K562 (cell line): ENCODE results near the gene PCLAF. TPM values are rescaled to one million over a fixed set of nuclear protein-coding genes. Genes with fewer than 3 reads are reported as not detected.

Experiments used
- ATAC-seq: fragments of 200-7000 bp; cut with Tn5 transposase; 3 replicates; pipeline ENCODE4 v1.9.1; 2020; ENCODE audit warnings: moderate library complexity
- BruUV-seq: library from RNA; stranded (reverse); fragments of 400-500 nt; replicated peaks from 2 replicates; lab custom pipeline; 2021; lab: Mats Ljungman, UMichigan
- CTCF ChIA-PET: fragments of 300-600 bp; formaldehyde crosslinking; extraction: SDS; loops from one replicate; lab custom pipeline; 2021; ENCODE audit warnings: low intra/inter-chr PET ratio; lab: Yijun Ruan, JAX
- POLR2A ChIA-PET: fragments of 300-600, 350-650 bp; sonication (Branson Sonifier 250); formaldehyde crosslinking; extraction: SDS; loops from one replicate; lab custom pipeline; 2021; ENCODE audit warnings: antibody characterized with exemption, inconsistent platforms; lab: Yijun Ruan, JAX
- DNase-seq, 4 experiments: peaks; one replicate each; pipeline versions ENCODE4 v3.0.0 to v3.0.0-alpha.2; 2011 to 2018; ENCODE audit warnings: low spot score in 3 of 4, mixed read lengths in 3 of 4; ENCODE audit errors: extremely low read depth in 1 of 4
- FAIRE-seq: peaks from 2 replicates; lab custom pipeline; 2011; peaks lifted over from hg19 to GRCh38; lab: Jason Lieb, UNC
- H2AFZ ChIP-seq: 2 replicates; pipeline ENCODE4 v1.6.0; 2011; ENCODE audit warnings: low read depth, low read length, control low read depth, inconsistent platforms
- H3K27ac ChIP-seq: fragments of 200-600 bp; 3 replicates; pipeline ENCODE4 v1.8.0; 2011; ENCODE audit warnings: low read depth, mild to moderate bottlenecking, control low read depth, inconsistent platforms, low read length, moderate library complexity, mixed read lengths; ENCODE audit errors: extremely low read depth
- H3K27me3 ChIP-seq, 2 experiments: fragments of 300-600 bp in 1 of 2; 2 replicates in 1 of 2; 3 replicates in 1 of 2; pipeline versions ENCODE4 v1.6.0 to v1.8.0; 2011; ENCODE audit warnings: inconsistent platforms in 2 of 2, low read length in 2 of 2, mild to moderate bottlenecking in 1 of 2, mixed read lengths in 1 of 2, moderate library complexity in 1 of 2; ENCODE audit not compliant: control insufficient read depth in 2 of 2, insufficient read depth in 2 of 2
- H3K36me3 ChIP-seq: fragments of 300-600 bp; 3 replicates; pipeline ENCODE4 v1.8.0; 2011; ENCODE audit warnings: mild to moderate bottlenecking, low read length, inconsistent platforms; ENCODE audit not compliant: control insufficient read depth, insufficient read depth
- H3K4me1 ChIP-seq, 2 experiments: fragments of 200-600 bp in 1 of 2; replicated peaks in 1 of 2; 2 replicates in 1 of 2; 3 replicates in 1 of 2; pipeline versions ENCODE4 v1.5.1 to v1.8.0; 2011; ENCODE audit warnings: inconsistent platforms in 2 of 2, low read length in 2 of 2, mild to moderate bottlenecking in 1 of 2, mixed read lengths in 1 of 2, moderate library complexity in 1 of 2; ENCODE audit not compliant: control insufficient read depth in 2 of 2, insufficient read depth in 2 of 2
- H3K4me2 ChIP-seq: 2 replicates; pipeline ENCODE4 v1.6.1; 2011; ENCODE audit warnings: low read length, control low read depth, inconsistent platforms, mixed read lengths; ENCODE audit not compliant: insufficient read depth
- H3K4me3 ChIP-seq: fragments of 200-600 bp; sonication (generic), shearing (Covaris generic); 2 replicates; pipeline ENCODE4 v1.5.1; 2016; ENCODE audit warnings: control low read depth, inconsistent platforms
- H3K79me2 ChIP-seq: fragments of 200-600 bp; 3 replicates; pipeline ENCODE4 v1.8.0; 2011; ENCODE audit warnings: low read length, inconsistent platforms; ENCODE audit not compliant: control insufficient read depth, insufficient read depth
- H3K9ac ChIP-seq, 2 experiments: 2 replicates each; pipeline versions ENCODE4 v1.6.0 to v1.6.1; 2011; ENCODE audit warnings: low read depth in 2 of 2, low read length in 2 of 2, control low read depth in 1 of 2, inconsistent platforms in 1 of 2, mild to moderate bottlenecking in 1 of 2, mixed read lengths in 1 of 2; ENCODE audit not compliant: insufficient read depth in 1 of 2
- H3K9me1 ChIP-seq: one replicate; pipeline ENCODE4 v1.6.0; 2011; ENCODE audit warnings: inconsistent platforms, mild to moderate bottlenecking, low read length, moderate library complexity; ENCODE audit not compliant: control insufficient read depth, insufficient read depth
- H3K9me3 ChIP-seq: replicated peaks from 2 replicates; pipeline ENCODE4 v1.5.1; 2011; ENCODE audit warnings: low read depth, low read length, inconsistent platforms; ENCODE audit not compliant: control insufficient read depth, insufficient read depth
- H4K20me1 ChIP-seq: replicated peaks from 2 replicates; pipeline ENCODE4 v1.6.1; 2011; ENCODE audit warnings: low read length, inconsistent platforms, mixed read lengths; ENCODE audit not compliant: control insufficient read depth, insufficient read depth
- CREM ChIP-seq: IDR thresholded peaks from 2 replicates; pipeline ENCODE4 v1.6.1; 2014; ENCODE audit warnings: antibody characterized with exemption, low read depth
- L3MBTL2 ChIP-seq: fragments of 450-650 bp; IDR thresholded peaks from 2 replicates; pipeline ENCODE4 v1.6.1; 2016; ENCODE audit warnings: mild to moderate bottlenecking, moderate library complexity
- NFE2 ChIP-seq: IDR thresholded peaks from 2 replicates; pipeline ENCODE4 v1.6.1; 2014; ENCODE audit warnings: antibody characterized with exemption, low read depth
- PHF21A ChIP-seq: fragments of 450-650 bp; IDR thresholded peaks from 2 replicates; pipeline ENCODE4 v1.6.1; 2017; ENCODE audit warnings: low read depth, borderline replicate concordance
- ZEB2 ChIP-seq: fragments of 450-650 bp; IDR thresholded peaks from 2 replicates; pipeline ENCODE4 v1.6.1; 2016
- ZNF75A ChIP-seq: fragments of 450-650 bp; formaldehyde crosslinking; IDR thresholded peaks from 2 replicates; pipeline ENCODE4 v1.4.0; 2020; ENCODE audit warnings: mild to moderate bottlenecking
- WGBS: fragments of 100-300 bp; shearing (Covaris generic); methylation state at CpG from one replicate; pipeline ENCODE4 v1.1.6; 2016; ENCODE audit warnings: low coverage, mixed read lengths; ENCODE audit not compliant: insufficient coverage; ENCODE audit errors: missing lambda C conversion rate; 5-methylcytosine and 5-hydroxymethylcytosine counted together
- in situ Hi-C: fragments of 300-500 bp; cut with MboI; formaldehyde crosslinking; loops from 4 replicates; pipeline ENCODE4 v1.15.0; 2018; ENCODE audit warnings: inconsistent platforms, mixed read lengths
- intact Hi-C: fragments of 100-400 bp; cut with micrococcal nuclease; formaldehyde crosslinking; loops from 2 replicates; pipeline ENCODE4 v1.14.2; 2022
- polyA plus RNA-seq, 8 experiments: library from polyadenylated mRNA; depleted of rRNA in 4 of 8; stranded (reverse) in 5 of 8; unstranded in 3 of 8; fragments of >200 nt; fragmentation: Nextera tagmentation in 2 of 8; fragmentation: Illumina TruSeq in 1 of 8; extraction: Ambion mirVana in 2 of 8; extraction: Trizol in 1 of 8; gene quantifications; 2 replicates each; pipeline versions ENCODE4 v1.2.1 to v1.2.3, GENCODE V29; 2011 to 2014; ENCODE audit warnings: inconsistent platforms in 1 of 8, missing spikeins in 1 of 8
- total RNA-seq, 7 experiments: library from RNA; depleted of rRNA in 6 of 7; stranded (reverse); fragments of >200 nt in 6 of 7; fragmentation: Illumina TruSeq in 2 of 7; extraction: Trizol in 2 of 7; gene quantifications; 2 replicates each; pipeline versions ENCODE4 v1.2.1 to v1.2.3, GENCODE V29; 2011 to 2021; ENCODE audit warnings: low replicate concordance in 1 of 7

The PCLAF gene
- total and polyA plus RNA-seq, 9 of the 15 experiments (the other 6 are each of a cell fraction or from before 2014, with no cell fraction given): 112 to 881 (median 360) TPM

DNA sequence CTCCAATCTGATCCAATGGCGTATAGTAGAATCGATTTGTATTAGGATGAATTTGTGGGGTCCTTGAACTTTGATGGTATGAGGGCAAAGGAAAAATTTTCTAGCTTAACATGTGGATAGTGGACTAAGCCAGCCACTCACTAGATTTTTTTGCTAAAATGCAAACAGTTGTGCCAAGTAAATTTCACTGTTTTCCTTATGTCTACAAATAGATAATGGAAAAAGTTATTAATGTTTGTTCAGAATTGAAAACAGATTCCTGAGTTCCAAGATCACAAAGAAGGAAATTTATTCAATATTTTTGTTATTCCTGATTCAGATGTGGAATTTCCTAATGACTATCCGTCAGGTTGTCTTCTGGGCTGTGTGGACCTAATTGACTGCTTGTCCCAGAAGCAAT lies 44.0 kb upstream of the PCLAF start (continued):
- TF ChIP-seq CREM (no peak), ZNF75A (CRISPR knock-in tag) (no peak), NFE2 (no peak)

DNA sequence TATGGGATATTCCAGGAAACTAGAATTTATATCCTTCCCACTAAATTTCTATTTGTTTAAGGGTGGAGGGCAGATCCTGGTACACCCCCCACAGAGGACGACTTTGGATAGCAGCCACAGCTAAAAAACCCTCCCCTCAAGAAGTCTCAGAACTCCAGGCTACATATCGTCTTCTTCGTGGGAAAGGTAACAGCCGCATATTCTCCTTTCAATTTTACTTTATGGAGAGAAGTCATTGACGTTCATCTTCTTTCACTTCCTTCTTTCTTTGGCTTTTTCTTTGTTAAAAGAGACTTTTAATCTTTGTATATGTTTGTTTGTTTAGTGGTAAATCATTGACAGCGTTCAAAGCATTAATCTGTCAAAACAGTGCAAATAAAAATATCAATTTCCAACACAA lies 42.7 kb upstream of the PCLAF start:
- H3K4me3 ChIP-seq: no peak overlapping the region
- DNase-seq (no peak), ATAC-seq (no peak), FAIRE-seq (peak; percentile 15)
- no peak overlapping the region for H2AFZ ChIP-seq
- no peak overlapping the region for H3K4me2 ChIP-seq
- no peaks in the 10 kb centered on the region for H4K20me1 ChIP-seq
- ChIA-PET POLR2A (interaction anchor here (0.8 kb wide), 1 partner anchor 237 kb away, joined by 3 read pairs; no protein-coding TSS in a partner anchor), CTCF (interaction anchor here (0.6 kb wide), 1 partner anchor 21 kb away, joined by 3 read pairs; no protein-coding TSS in a partner anchor)
- no peaks in the 10 kb centered on the region for H3K4me1 ChIP-seq
- H3K27me3 ChIP-seq: no peaks in the 10 kb centered on the region
- no peaks in the 10 kb centered on the region for H3K9me3 ChIP-seq
- intact Hi-C loops: loop anchor here (10.0 kb wide), 1 partner anchor 231 kb away; no protein-coding TSS in a partner anchor
- TF ChIP-seq L3MBTL2: no peak
- TF ChIP-seq ZEB2: no peak
- TF ChIP-seq PHF21A: no peak
- H3K79me2 ChIP-seq: no peaks in the 10 kb centered on the region
- BruUV-seq: no TSS peak
- in situ Hi-C loops: no loop called here
- H3K9me1 ChIP-seq: no peaks in the 10 kb centered on the region
- H3K9ac ChIP-seq: no peak overlapping the region
- WGBS: 73% methylated on average over 6 of the region's 6 CpGs
- peaks cover 35% of the 10 kb centered on the region for H3K36me3 ChIP-seq
- no peak overlapping the region for H3K27ac ChIP-seq
